Muscle layer of duodenum (tissue), 2 donors: ENCODE measurements around the gene DNAJC1.
"Not testable (repeated sequence)": the region's sequence is repeated elsewhere in the genome, so short reads cannot be mapped to it uniquely, and the experiment has no call there.

Experiments
- H3K27ac ChIP-seq: one replicate; pipeline ENCODE4 v1.7.0; 2013; ENCODE audit warnings: mild to moderate bottlenecking, low read length
- H3K27me3 ChIP-seq: one replicate; pipeline ENCODE4 v1.7.0; 2013; ENCODE audit warnings: low read depth, mild to moderate bottlenecking, control low read depth, low read length
- H3K36me3 ChIP-seq, 2 donors: one replicate each; pipeline ENCODE4 v1.7.0; 2013; ENCODE audit warnings: low read length in 2 of 2, control low read depth in 1 of 2, mild to moderate bottlenecking in 1 of 2; ENCODE audit not compliant: insufficient read depth in 2 of 2, control insufficient read depth in 1 of 2
- H3K4me1 ChIP-seq, 2 donors: one replicate each; pipeline ENCODE4 v1.7.0; 2013; ENCODE audit warnings: low read length in 2 of 2, mild to moderate bottlenecking in 2 of 2, control low read depth in 1 of 2, moderate library complexity in 1 of 2; ENCODE audit not compliant: insufficient read depth in 2 of 2, control insufficient read depth in 1 of 2
- H3K4me3 ChIP-seq, 2 donors: one replicate each; pipeline ENCODE4 v1.7.0; 2013; ENCODE audit warnings: low read length in 2 of 2, low read depth in 1 of 2, mild to moderate bottlenecking in 1 of 2
- H3K9me3 ChIP-seq, 2 donors: one replicate each; pipeline ENCODE4 v1.7.0; 2013; ENCODE audit warnings: low read length in 2 of 2, control low read depth in 1 of 2, mild to moderate bottlenecking in 1 of 2; ENCODE audit not compliant: control insufficient read depth in 1 of 2
- donor health status: healthy.

The DNAJC1 gene

GRCh38 chr10:21858455-21858854 lies 145.1 kb downstream of the DNAJC1 start:
- Histone ChIP-seq H3K27me3 (no peaks in the 10 kb centered on the region), H3K36me3 (no peaks in the 10 kb centered on the region), H3K27ac (no peak overlapping the region), H3K4me3 (no peak overlapping the region), H3K9me3 (no peaks in the 10 kb centered on the region), H3K4me1 (no peaks in the 10 kb centered on the region)

- H3K4me1 ChIP-seq, result no peaks in the 10 kb centered on the region
- no peaks in the 10 kb centered on the region for H3K27me3 ChIP-seq
- H3K27ac ChIP-seq, result no peak overlapping the region
- no peak overlapping the region for H3K4me3 ChIP-seq
- peaks cover 4 to 12% of the 10 kb centered on the region in 2 donors for H3K9me3 ChIP-seq
- peaks cover 0 to 7% of the 10 kb centered on the region in 2 donors for H3K36me3 ChIP-seq
These were observed 153.9 kb downstream of the DNAJC1 start for GRCh38 chr10:21849607-21850006.

- H3K36me3 ChIP-seq, result no peaks in the 10 kb centered on the region
- no peaks in the 10 kb centered on the region for H3K27me3 ChIP-seq
- no peaks in the 10 kb centered on the region for H3K4me1 ChIP-seq
- no peaks in the 10 kb centered on the region for H3K9me3 ChIP-seq
- no peak overlapping the region for H3K4me3 ChIP-seq
- H3K27ac ChIP-seq, result no peak overlapping the region
These were observed 159.9 kb downstream of the DNAJC1 start for GRCh38 chr10:21843645-21844044.

GRCh38 chr10:21841273-21841672 lies 162.3 kb downstream of the DNAJC1 start:
- H3K36me3 ChIP-seq, H3K4me3 ChIP-seq, H3K4me1 ChIP-seq, H3K27me3 ChIP-seq, H3K27ac ChIP-seq, H3K9me3 ChIP-seq: not testable (repeated sequence)

DNA sequence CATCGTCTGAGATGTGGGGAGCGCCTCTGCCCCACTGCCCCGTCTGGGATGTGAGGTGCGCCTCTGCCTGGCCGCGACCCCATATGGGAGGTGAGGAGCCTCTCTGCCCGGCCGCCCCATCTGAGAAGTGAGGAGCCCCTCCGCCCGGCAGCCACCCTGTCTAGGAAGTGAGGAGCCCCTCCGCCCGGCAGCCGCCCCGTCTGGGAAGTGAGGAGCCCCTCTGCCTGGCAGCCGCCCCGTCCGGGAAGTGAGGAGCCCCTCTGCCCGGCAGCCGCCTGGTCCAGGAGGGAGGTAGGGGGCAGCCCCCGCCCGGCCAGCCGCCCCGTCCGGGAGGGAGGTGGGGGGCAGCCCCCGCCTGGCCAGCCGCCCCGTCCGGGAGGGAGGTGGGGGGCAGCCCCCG lies 166.0 kb downstream of the DNAJC1 start:
- peaks cover 0 to 14% of the 10 kb centered on the region in 2 donors for H3K9me3 ChIP-seq
- not testable (repeated sequence) for H3K4me1 ChIP-seq, H3K36me3 ChIP-seq, H3K27me3 ChIP-seq, H3K27ac ChIP-seq, H3K4me3 ChIP-seq

DNA sequence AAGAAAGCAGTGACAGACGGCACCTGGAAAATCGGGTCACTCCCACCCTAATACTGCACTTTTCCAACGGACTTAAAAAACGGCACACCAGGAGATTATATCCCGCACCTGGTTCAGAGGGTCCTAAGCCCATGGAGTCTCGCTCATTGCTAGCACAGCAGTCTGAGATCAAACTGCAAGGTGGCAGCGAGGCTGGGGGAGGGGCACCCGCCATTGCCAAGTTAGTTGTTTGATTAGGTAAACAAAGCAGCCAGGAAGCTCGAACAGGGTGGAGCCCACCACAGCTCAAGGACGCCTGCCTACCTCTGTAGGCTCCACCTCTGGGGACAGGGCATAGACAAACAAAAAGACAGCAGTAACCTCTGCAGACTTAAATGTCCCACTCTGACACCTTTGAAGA lies 169.0 kb downstream of the DNAJC1 start:
- peaks cover 8 to 23% of the 10 kb centered on the region in 2 donors for H3K9me3 ChIP-seq
- H3K36me3 ChIP-seq, H3K27me3 ChIP-seq: not testable (repeated sequence)

DNA sequence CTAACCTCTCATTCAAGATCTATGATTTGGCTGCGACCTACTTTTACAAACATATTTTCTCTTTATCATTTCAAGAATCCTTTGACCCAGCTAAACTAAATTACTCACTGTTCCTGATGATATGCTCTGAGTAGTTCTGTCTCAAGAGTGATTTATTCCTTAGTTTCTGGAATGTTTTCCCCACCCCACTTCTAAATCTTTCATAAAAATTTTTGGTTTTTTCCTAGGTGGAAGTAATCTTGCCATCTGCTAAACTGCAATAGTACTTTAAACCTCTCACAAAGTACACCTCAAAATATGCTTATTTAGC lies 170.8 kb downstream of the DNAJC1 start:
- no peak overlapping the region for H3K4me3 ChIP-seq
- no peak overlapping the region for H3K27ac ChIP-seq
- no peaks in the 10 kb centered on the region for H3K27me3 ChIP-seq
- H3K36me3 ChIP-seq, result peaks cover 0 to 8% of the 10 kb centered on the region in 2 donors
- peaks cover 15 to 32% of the 10 kb centered on the region in 2 donors for H3K9me3 ChIP-seq
- H3K4me1 ChIP-seq, result no peaks in the 10 kb centered on the region

More for the DNA sequence above, 169.0 kb downstream of the DNAJC1 start:
- peak overlapping the region in 1 of 2 donors; percentile 14 for H3K4me3 ChIP-seq
- H3K27ac ChIP-seq, H3K4me1 ChIP-seq: not testable (repeated sequence)

GRCh38 chr10:21831986-21832820 lies 171.3 kb downstream of the DNAJC1 start:
- peaks cover 0 to 13% of the 10 kb centered on the region in 2 donors for H3K36me3 ChIP-seq
- no peaks in the 10 kb centered on the region for H3K4me1 ChIP-seq

GRCh38 chr10:21830037-21830436 lies 173.5 kb downstream of the DNAJC1 start:
- H3K36me3 ChIP-seq, result peaks cover 0 to 17% of the 10 kb centered on the region in 2 donors
- H3K4me3 ChIP-seq, result peak overlapping the region in 1 of 2 donors; percentile 35
- no peaks in the 10 kb centered on the region for H3K27me3 ChIP-seq
- H3K4me1 ChIP-seq, result no peaks in the 10 kb centered on the region
- H3K9me3 ChIP-seq, result peaks cover 34 to 52% of the 10 kb centered on the region in 2 donors
- H3K27ac ChIP-seq, result no peak overlapping the region

More at GRCh38 chr10:21831986-21832820, 171.3 kb downstream of the DNAJC1 start:
- no peak overlapping the region for H3K27ac ChIP-seq
- H3K4me3 ChIP-seq, result no peak overlapping the region
- H3K27me3 ChIP-seq, result no peaks in the 10 kb centered on the region
- H3K9me3 ChIP-seq, result peaks cover 21 to 37% of the 10 kb centered on the region in 2 donors

DNA sequence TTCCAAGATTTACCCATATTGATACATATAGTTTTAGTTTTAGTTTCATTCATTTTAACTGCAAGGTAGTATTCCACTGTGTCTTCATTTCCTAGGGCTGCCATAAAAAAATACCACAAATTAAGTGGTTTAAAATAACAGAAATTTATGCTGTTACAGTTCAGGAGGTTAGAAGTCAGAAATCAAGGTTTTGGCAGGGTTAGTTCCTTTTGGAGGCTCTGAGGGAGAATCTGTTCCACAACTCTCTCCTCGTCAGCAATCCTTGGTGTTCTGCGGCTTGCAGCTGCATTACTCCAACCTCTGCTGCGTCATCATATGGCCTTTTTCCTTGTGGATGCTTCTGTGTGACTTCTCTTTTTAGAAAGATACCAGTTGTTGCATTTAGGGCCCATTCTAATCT lies 176.2 kb downstream of the DNAJC1 start:
- H3K9me3 ChIP-seq, result peaks cover 34 to 41% of the 10 kb centered on the region in 2 donors
- H3K27me3 ChIP-seq, result no peaks in the 10 kb centered on the region
- H3K27ac ChIP-seq, result no peak overlapping the region
- no peaks in the 10 kb centered on the region for H3K4me1 ChIP-seq
- peaks cover 0 to 9% of the 10 kb centered on the region in 2 donors for H3K36me3 ChIP-seq
- peak overlapping the region; percentile 14 to 34 for H3K4me3 ChIP-seq

DNA sequence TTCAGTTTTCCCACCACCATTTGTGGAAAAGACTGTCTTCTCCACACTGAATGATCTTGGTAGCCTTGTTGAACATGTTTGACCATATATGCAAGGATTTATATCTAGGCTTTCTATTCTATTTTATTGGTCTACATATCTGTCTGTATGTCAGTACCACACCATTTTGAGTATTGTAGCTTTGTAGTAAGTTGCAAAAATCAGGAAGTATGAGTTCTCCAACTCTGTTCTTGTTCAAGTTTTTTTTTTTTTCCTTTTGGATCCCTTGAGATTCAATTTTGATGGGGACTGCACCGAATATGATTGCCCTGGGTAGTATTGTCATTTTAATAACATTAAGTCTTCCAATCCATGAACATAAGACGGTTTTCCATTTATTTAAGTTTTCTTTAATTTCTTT lies 176.8 kb downstream of the DNAJC1 start:
- peak overlapping the region; percentile 14 to 34 for H3K4me3 ChIP-seq
- H3K27ac ChIP-seq, result no peak overlapping the region
- peaks cover 34 to 41% of the 10 kb centered on the region in 2 donors for H3K9me3 ChIP-seq
- H3K27me3 ChIP-seq, result no peaks in the 10 kb centered on the region
- no peaks in the 10 kb centered on the region for H3K4me1 ChIP-seq
- peaks cover 0 to 9% of the 10 kb centered on the region in 2 donors for H3K36me3 ChIP-seq

- Histone ChIP-seq H3K9me3 (peaks cover 34 to 38% of the 10 kb centered on the region in 2 donors), H3K4me1 (no peaks in the 10 kb centered on the region), H3K4me3 (no peak overlapping the region), H3K27me3 (no peaks in the 10 kb centered on the region), H3K27ac (no peak overlapping the region), H3K36me3 (peaks cover 0 to 12% of the 10 kb centered on the region in 2 donors)
These were observed 178.2 kb downstream of the DNAJC1 start for GRCh38 chr10:21825345-21825744.
